ENCODE data around the gene TMOD4.
"Not testable (repeated sequence)": the region's sequence is repeated elsewhere in the genome, so short reads cannot be mapped to it uniquely, and the experiment has no call there.

The TMOD4 gene

GRCh38 chr1:151175863-151176262, at the start of gene TMOD4:
Gene TMOD4, minus strand, starts transcription at chr1:151175981. Its CDS starts 1,106 bp downstream, at chr1:151174875.
- FAIRE-seq: no peak

- FAIRE-seq: no peak
These were observed 46.3 kb upstream of the TMOD4 start for GRCh38 chr1:151222130-151222529.

- no peak for FAIRE-seq
These were observed 45.8 kb upstream of the TMOD4 start for GRCh38 chr1:151221616-151222015.

- FAIRE-seq: no peak
These were observed 37.8 kb upstream of the TMOD4 start for GRCh38 chr1:151213560-151213959.

GRCh38 chr1:151211972-151212705, 36.4 kb upstream of the TMOD4 start:
- FAIRE-seq: no peak

- FAIRE-seq: no peak
These were observed 35.0 kb upstream of the TMOD4 start for GRCh38 chr1:151210830-151211229.

GRCh38 chr1:151205381-151205965, 29.7 kb upstream of the TMOD4 start:
- not testable (repeated sequence) for FAIRE-seq

GRCh38 chr1:151199873-151200581, 24.2 kb upstream of the TMOD4 start:
- no peak for FAIRE-seq

- no peak for FAIRE-seq
These were observed 22.7 kb upstream of the TMOD4 start, which contains the start of gene PIP5K1A for GRCh38 chr1:151198254-151199127. Gene PIP5K1A, plus strand, starts transcription at chr1:151198552. Its CDS starts 445 bp downstream, at chr1:151198997.

GRCh38 chr1:151197863-151198253, 22.1 kb upstream of the TMOD4 start:
- no peak for FAIRE-seq

- FAIRE-seq: no peak
These were observed 20.6 kb upstream of the TMOD4 start for GRCh38 chr1:151196292-151196800.

GRCh38 chr1:151194894-151195594, 19.3 kb upstream of the TMOD4 start:
- not testable (repeated sequence) for FAIRE-seq

GRCh38 chr1:151193856-151194255, 18.1 kb upstream of the TMOD4 start:
- FAIRE-seq: no peak

GRCh38 chr1:151193304-151193703, 17.5 kb upstream of the TMOD4 start:
- FAIRE-seq: no peak

GRCh38 chr1:151192047-151192446, 16.3 kb upstream of the TMOD4 start:
- FAIRE-seq: no peak

- FAIRE-seq: no peak
These were observed 14.1 kb upstream of the TMOD4 start, which contains the start of gene VPS72 for GRCh38 chr1:151189637-151190445. Gene VPS72, minus strand, starts transcription at chr1:151190197. Its CDS starts 76 bp downstream, at chr1:151190121.

- not testable (repeated sequence) for FAIRE-seq
These were observed 12.9 kb upstream of the TMOD4 start for GRCh38 chr1:151188667-151189066.

GRCh38 chr1:151187205-151187604, 11.4 kb upstream of the TMOD4 start:
- FAIRE-seq: no peak

- FAIRE-seq: no peak
These were observed 8.4 kb upstream of the TMOD4 start for GRCh38 chr1:151184211-151184610.

GRCh38 chr1:151176514-151177045, 799 bp upstream of the TMOD4 start:
- FAIRE-seq: no peak

Measured in colon (tissue), 2 donors.